HG03025 (cell line): ENCODE results near the gene ASPG.

Source experiments
- ATAC-seq: cut with Tn5 transposase; IDR thresholded peaks from one replicate; pipeline ENCODE4 v1.9.1; 2021; ENCODE audit warnings: mild to moderate bottlenecking, moderate library complexity; ENCODE audit not compliant: unreplicated experiment, low FRiP score

The ASPG gene

DNA sequence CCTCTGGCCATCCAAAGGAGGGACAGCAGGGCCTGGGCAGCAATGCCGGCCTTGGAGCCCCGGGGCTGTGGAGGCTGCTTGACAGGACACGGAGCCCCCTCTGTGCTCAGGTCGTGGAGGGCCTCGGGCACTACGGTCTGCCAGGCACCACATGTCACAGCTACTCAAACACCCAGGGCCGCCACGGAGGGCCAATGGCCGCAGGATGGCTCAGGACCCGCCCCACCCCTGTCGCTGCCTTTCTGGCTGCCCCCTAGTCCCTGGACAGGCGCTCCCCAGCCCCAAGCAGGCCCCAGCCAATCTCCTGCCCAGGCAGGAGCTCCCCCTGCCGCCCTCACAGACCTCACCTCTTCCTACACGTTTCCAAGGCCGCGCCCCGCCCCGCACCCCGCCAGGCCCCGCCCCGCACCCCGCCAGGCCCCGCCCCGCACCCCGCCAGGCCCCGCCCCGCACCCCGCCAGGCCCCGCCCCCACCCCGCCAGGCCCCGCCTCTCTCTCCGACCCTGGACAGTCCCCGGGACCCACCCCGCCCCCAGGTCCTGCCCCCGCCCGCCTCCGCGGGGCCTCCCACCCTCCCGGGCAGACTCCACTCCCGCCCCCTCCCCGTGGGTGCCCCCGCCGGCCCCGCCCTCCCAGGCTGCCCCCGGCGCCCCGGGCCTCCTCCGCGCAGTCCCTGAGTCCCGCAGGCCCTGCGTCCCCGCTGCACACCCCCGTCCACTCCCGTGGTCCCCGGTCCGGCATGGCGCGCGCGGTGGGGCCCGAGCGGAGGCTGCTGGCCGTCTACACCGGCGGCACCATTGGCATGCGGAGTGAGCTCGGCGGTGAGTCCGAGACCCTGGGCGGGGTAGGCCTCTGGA, at the start of gene ASPG:
ASPG (plus strand) TSS at position 669 of the 857 bp plus-strand sequence; CDS start at position 740, 71 bp downstream.
- no peak for ATAC-seq

DNA sequence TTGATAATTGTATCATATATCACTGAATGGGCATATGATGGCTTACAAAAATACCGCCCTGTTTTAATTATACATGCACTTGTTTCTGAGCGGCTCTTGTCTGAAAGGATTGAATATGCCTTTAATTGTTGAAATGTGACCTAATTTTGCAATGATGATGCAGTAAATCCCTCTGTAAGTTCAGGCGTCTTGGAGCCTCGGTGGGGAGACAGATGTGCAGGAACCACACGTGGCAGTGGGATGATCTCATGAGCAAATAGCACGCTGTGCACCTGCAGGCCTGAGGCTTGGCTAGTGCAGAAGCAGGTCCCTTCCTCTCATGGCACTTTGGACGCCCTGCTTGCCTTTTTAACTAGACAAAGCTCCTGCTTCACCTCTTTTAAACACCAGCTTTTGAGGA, 49.3 kb upstream of the ASPG start:
- ATAC-seq: no peak

DNA sequence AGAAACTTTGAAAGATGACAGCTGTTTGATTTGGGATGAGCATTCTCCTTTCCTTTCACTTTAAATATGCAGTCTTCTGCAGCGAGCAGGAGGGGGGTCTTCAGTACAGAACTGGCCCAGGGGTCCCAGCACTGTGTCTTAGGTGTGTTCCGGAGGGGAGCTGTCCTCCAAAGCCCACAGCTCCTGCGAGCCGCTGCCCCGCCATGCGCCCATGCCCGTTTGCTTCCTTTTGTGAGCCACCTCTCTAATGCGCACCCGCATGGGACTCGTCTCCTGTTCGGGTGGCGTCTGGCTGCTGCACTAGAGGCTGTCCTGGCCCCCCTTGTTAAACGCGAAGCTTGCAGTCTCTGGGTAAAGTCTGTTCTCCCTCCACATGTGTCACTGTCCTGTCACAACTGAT, 48.4 kb upstream of the ASPG start:
- no peak for ATAC-seq

DNA sequence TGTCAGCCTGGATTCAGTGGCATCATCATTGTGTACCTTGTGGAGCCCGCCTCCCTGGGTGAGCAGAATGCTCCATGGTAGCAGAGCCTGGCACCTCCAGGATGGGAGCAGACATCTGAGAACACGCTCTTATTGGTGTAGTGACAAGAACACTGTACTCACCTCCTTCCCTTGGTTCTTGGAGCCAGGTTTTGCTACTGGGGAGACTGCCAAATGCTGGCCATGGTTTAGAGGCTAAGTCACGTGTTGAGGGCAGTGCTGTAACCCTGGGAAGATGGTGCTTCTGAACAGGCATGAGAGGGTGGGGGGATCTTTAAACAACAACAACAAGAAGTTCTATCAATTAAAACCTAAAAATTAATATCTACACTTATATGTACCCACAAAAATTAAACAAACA, 47.6 kb upstream of the ASPG start:
- ATAC-seq: no peak

DNA sequence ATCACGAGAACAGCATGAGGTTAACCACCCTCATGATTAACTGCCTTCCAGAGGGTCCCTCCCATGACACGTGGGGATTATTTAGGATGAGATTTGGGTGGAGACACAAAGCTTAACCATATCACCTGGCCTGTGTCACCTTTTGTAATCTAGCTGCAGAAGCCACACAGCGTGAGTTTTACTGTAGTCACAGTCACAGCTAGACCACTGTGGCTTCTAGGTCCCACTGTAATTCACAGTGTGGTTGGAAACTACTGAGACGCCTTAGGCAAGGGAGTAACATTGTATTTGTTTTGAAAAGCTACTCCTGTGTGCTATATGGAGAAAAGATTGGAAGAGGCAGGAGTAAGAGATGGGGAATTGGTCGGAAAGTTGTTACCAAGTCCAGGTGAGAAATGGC, 46.3 kb upstream of the ASPG start:
- ATAC-seq: no peak

DNA sequence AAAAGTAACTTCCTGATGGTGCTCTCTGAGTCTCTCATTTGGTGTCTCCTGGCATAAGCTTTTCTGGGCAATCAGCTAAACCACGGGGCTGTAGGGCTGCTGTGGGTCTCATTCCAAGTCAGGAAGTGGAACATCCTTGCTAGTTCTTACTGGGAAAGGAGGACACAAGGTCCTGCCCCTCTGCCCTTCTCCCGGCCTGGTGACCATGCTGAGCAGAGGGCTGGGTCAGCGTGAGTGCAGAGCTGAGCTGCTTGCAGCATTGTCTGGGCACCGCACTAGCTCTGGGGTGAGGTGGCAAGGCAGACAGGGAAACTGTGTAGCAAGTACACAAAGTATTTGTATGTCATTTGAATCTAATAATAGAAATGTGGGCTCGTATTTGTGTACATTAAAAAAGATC, 45.0 kb upstream of the ASPG start:
- ATAC-seq: no peak

DNA sequence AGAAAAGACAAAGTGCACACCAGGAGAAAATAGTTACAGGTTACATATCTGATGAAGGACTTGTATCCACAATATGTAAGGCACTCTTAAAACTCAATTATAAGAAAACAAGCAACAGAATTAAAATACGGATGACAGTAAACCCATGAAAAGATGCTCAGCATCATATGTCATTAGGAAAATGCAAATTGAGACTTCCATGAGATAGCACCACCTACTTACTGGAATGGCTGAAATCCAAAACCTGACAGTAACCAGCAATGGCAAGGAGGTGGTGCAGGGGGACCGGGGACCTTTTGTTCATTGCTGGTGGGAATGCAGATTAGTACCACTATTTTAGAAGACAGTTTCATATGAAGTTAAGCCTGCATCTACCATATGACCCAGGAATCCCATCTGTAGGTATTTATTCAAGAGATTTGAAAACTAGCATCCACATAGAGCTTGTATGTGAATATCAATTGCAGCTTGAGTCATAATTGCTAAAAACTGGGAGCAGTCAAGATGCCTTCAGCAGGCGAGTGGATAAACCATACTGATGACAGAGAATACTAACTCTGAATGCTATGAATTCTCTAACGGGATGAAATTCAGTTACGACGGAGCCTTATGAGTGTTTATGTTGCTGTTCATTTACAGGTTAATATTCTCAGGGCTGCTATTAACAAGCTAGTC, 43.9 kb upstream of the ASPG start:
- no peak for ATAC-seq

DNA sequence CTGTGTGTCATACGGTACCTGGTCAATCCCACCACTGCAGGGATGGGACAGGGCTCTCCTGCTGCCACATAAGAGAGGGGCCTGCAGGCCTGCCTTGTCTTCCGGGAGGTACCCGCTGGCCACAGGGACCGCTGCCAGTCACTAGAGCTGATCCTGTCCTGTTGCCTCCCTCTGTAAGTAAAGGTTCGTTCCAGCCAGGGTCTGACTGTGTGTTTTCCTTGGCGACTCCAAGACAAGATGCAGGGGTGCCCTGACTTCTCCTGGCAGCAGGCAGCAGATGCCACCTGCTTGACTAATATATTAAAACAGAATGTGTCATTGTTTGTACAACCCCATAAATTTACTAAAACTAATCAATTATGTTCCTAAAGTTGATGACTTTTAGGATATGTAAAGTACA, 41.5 kb upstream of the ASPG start:
- ATAC-seq: no peak

DNA sequence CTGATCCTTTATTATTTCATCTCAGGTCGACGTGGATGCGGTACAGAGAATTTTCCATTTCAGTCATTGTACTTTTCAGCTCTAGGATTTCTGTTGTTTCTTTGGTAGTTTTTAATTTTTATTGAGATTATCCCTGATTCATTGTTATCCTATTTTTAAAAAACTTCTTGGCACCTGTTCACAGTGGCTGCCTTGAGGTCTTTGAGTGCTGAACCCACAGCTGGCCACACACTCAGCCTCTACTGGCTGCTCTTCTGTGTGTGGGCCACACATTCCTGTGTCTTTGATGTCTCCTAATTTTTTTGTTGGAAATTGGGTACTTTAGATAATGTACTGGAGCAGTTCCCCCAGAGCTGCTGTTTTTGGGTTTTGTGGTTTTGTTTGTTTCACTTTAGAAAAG, 37.7 kb upstream of the ASPG start:
- no peak for ATAC-seq

DNA sequence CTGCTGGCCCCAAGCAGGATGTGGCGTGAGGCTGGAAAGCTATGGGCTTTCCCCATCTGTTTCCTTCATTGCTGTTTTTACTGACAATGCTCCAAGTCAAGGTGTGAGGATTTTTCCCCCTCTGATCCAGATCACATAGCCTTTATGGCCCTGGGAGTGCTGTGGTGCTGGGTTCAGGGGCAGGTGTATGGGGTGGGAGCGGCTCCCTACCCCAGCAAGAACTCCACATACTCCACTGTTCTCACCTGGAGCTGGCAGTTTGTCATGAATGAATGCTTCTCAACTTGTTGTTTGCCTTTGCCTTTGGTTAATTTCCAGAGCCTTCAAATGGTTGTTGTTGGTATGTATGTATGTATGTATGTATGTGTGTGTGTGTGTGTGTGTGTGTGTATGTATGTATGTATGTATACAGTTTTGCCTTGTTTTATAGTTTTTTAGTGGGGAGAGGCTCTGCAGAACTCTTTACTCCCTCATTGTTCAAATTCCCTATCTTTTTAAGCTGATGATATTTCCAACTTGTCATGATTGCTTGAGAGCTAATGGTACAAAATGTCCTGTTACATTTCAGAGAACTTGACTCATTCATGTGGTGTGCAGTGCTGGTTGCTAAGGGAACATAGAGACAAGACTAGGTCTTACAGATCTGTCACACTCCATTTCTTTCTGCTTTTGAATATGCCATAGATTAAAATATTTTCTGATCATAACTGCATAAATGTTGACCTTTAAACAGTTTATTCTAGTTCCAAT, 36.6 kb upstream of the ASPG start:
- ATAC-seq: no peak

DNA sequence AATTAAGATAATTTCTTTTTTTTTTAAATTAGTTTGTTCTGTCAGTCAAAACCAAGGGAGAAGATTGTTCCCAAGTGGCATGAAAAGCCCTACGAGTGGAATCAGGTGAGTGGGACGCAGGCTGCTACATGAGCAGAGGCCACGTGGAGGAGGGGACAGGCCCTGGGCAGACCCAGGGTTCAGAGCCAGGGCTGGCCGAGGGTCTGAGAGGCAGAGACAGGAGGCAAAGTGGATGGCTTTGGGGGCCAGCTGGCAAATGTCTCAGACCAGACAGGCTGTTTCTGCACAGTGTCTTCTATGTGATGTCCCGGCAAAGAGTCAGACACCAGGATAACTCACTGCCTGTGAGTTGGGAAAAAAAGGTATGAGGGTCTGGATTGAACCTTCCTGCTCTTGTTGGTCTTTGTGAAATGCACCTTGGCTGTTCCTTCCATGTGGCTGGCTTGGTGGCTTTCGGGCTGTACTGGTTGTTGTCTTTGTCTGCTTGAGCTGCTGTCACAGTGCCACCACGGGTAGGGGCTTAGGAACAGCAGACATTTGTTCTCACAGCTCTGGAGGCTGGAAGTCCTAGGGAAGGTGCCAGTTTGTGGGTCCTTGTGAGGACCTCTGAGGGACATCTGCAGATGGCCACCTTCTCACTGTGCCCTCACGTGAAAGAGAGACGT, 35.8 kb upstream of the ASPG start:
- ATAC-seq: no peak

DNA sequence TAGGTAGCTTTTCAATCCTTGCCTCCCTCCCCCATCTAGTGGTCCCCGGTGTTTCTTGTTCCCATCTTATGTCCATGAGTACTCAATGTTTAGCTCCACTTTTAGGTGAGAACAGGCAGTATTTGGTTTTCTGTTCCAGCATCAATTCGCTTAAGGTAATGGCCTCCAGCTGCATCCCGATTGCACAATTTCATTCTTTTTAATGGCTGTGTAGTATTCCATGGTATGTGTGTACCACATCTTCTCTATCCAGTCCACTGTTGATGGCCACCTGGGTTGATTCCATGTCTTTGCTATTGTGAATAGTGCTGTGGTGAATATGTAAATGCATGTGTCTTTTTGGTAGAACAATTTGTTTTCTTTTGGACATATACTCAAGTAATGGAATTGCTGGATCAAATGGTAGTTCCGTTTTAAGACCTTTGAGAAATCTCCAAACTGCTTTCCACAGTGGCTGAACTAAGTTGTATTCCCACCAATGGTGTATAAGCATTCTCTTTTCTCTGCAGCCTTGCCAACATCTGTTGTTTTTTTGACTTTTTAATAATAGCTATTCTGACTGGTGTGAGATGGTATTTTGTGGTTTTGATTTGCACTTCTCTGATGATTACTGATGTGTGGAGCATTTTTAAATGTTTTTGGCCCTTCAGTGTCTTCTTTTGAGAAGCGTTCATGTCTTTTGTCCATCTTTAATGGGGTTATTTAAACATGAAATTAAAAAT, 34.2 kb upstream of the ASPG start:
- no peak for ATAC-seq

DNA sequence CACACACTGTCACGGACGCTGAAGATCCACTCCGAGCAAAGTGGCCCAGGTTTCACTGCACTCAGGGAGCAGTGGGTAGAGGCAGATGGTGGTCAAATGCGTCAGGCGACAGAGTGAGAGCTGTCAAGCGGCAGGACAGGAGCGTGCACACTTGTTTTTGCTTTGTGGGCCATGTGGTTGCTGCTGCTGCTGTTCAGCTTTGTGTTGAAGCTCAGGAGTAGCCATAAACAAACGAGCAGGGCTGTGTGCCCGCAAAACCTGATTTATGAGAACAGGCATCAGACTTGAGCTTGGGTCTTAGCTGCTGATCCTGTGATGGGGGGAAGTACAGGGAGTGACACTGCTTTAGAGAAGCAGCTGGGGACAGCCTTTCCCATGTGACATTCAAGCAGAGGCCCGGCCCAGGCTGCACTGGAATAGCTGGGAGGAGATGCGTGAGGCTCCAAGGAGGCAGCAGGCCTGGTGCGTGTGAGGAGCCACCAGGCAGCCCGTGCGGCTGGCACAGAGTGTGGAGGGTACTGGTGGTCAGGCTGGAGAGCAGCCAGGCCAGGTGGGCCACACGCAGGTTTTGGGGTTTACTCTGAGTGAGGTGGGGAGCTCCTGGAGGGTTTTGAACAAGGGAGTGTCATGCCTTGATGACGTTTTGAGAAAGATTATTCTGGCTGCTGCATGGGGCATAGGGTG, 31.1 kb upstream of the ASPG start:
- ATAC-seq: no peak

DNA sequence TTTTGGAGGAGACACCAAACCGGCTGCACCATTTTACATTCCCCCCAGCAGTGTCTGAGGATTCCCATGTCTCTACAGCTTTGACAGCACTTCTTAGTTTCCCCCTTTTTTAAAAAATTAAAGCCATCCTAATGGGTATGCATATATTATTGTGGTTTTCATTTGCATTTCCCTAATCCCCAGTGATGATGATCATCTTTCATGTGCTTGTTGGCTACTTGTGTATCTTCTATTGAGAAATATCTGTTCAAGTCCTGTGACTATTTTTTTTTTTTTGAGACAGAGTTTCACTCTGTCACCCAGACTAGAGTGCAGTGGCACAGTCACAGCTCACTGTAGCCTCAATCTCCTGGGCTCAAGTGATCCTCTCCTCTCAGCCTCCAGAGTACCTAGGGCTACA, 23.2 kb upstream of the ASPG start:
- ATAC-seq: no peak

DNA sequence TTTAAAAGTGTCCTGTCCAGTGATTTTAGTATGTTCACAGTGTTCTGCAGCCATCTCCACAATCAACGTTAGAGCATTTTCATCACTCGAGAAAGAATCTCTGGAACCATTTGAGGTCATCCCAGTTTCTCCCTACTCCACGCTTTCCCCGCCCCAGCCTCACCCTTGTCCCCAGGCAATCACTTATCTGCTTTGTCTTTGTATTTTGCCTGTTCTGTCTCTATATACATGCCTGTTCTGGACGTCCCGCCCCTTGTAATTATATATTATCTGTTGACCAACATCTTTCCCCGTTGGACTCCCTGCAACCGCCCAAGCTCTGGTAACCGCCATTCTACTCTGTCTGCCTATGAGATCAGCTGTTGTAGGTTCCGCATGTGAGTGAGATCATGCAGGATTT, 21.5 kb upstream of the ASPG start:
- ATAC-seq: no peak

DNA sequence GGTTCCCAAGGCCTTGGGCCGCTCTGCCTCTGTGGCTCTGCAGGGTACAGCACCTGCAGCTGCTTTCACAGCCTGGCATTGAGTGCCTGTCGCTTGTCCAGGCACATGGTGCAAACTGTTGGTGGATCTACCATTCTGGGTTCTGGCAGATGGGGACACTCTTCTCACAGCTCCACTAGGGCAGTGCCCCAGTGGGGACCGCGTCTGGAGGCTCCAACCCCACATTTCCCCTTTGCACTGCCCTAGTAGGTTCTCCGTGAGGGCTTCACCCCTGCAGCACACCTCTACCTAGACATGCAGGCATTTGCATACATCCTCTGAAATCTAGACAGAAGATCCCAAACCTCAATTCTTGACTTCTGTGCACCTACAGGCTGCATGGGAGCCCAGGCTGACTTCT, 19.2 kb upstream of the ASPG start:
- ATAC-seq: no peak

DNA sequence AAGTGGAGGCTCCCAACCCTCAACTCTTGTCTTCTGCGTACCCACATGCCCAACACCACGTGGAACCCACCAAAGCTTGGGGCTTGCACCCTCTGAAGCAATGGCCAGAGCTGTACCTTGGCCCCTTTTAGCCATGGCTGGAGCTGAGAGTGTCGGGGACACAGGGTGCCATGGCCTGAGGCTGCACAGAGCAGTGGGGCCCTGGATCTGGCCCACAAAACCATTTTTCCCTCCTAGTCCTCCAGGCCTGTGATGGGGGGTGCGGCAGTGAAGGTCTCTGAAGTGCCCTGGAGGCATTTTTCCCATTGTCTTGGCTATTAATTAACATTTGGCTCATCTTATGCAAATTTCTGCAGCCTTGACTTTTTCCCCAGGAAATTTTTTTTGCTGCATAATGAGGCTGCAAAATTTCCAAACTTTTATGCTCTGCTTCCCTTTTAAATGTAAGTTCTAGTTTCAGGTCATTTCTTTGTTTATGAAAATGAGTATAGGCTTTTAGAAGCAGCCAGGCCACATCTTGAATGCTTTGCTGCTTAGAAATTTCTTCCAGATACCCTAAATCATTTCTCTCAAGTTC, 18.7 kb upstream of the ASPG start:
- ATAC-seq: no peak

DNA sequence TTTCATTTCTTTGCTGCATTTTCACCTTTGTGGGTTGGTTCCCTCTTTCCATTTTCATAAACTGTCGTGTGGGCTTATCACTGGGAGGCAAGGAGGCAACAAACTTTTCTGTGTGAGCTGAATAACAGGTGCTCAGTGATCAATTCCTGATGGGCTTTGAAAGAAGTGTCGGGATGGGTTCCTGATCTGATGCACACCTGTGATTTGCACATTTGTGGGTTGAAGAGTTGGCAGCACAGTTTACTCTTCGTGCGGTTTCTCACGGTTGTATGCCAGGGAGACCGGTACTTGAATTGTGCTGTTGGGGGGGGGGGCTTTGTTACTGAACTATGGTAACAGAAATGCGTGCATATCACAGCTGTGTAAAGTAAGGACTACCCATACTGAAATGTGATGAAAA, 16.0 kb upstream of the ASPG start:
- no peak for ATAC-seq

DNA sequence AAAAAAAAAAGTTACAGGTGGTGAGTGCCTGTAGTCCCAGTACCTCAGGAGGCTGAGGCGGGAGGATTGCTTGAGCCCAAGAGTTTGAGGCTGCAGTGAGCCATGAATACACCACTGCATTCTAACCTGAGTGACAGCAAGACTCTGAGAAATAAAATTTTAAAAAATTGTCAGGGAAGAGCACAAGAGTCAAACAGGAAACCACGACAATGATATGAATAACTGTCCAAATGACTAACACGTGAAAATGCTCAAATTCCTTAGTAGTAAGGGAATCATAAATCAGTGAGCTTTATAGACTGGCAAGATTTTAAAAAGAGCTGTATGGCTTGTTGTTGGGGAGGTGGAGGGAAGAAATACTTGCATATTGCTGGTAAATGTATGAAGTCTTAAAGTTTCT, 12.9 kb upstream of the ASPG start:
- no peak for ATAC-seq
